SJCRH30 (cell line): ENCODE data around the gene SPRED2. TPM values are rescaled to one million over a fixed set of nuclear protein-coding genes. Genes with fewer than 3 reads are reported as not detected.
"Not testable (repeated sequence)": the region's sequence is repeated elsewhere in the genome, so short reads cannot be mapped to it uniquely, and the experiment has no call there.

Source experiments
- DNase-seq, 2 experiments: peaks; one replicate each; pipeline ENCODE4 v3.0.0-alpha.2; 2015 to 2020
- H3K27ac ChIP-seq: fragments of 250-450 bp; sonication (Bioruptor Pico); 2 replicates; pipeline ENCODE4 v1.5.1; 2020; ENCODE audit warnings: mild to moderate bottlenecking, moderate library complexity
- H3K27me3 ChIP-seq: fragments of 250-450 bp; sonication (Bioruptor Pico); 2 replicates; pipeline ENCODE4 v1.5.1; 2020; ENCODE audit warnings: mild to moderate bottlenecking, moderate library complexity
- H3K36me3 ChIP-seq: fragments of 250-450 bp; sonication (Bioruptor Pico); 2 replicates; pipeline ENCODE4 v1.5.1; 2020; ENCODE audit warnings: mild to moderate bottlenecking, moderate library complexity
- H3K4me1 ChIP-seq: fragments of 250-450 bp; sonication (Bioruptor Pico); 2 replicates; pipeline ENCODE4 v1.5.1; 2020; ENCODE audit warnings: mild to moderate bottlenecking, moderate library complexity
- H3K4me3 ChIP-seq: fragments of 250-450 bp; sonication (Bioruptor Pico); 2 replicates; pipeline ENCODE4 v1.5.1; 2020; ENCODE audit warnings: mild to moderate bottlenecking, moderate library complexity
- H3K9me3 ChIP-seq: fragments of 250-450 bp; sonication (Bioruptor Pico); replicated peaks from 2 replicates; pipeline ENCODE4 v1.5.1; 2020; ENCODE audit warnings: mild to moderate bottlenecking, moderate library complexity
- total RNA-seq: library from RNA; depleted of rRNA; stranded (reverse); fragments of >200 nt; shearing (Covaris generic); gene quantifications from 2 replicates; pipeline ENCODE4 v1.2.3, GENCODE V29; 2014

SPRED2 gene
- total RNA-seq, 1 experiment from 2014 or later = 20.8 TPM

DNA sequence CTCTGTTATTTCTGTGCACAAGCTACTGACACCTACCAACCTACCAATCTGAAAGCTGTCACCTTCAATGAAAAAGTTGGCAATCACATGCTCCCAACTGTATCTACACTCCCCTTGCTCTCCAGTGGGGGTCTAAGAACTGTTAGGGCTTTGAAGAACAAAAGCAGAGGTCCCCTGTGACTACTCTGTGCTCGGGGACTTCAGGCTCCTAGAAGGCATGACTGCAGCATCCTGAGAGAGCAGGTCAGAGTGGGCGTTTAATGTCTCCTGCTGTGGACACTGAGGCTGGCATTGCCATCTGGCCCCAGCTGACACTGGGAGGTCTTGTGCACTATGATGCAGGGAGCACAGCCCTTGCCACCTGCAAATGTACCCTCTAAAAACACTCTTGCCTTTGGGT lies 111.5 kb downstream of the SPRED2 start:
- peaks cover 10% of the 10 kb centered on the region for H3K4me1 ChIP-seq
- H3K36me3 ChIP-seq = peaks cover 15% of the 10 kb centered on the region
- no peak overlapping the region for H3K4me3 ChIP-seq
- H3K27me3 ChIP-seq = no peaks in the 10 kb centered on the region
- H3K27ac ChIP-seq = peak overlapping the region; percentile 27; the same call in 1 of the 2 replicates
- DNase-seq = no peak
- H3K9me3 ChIP-seq = no peaks in the 10 kb centered on the region

DNA sequence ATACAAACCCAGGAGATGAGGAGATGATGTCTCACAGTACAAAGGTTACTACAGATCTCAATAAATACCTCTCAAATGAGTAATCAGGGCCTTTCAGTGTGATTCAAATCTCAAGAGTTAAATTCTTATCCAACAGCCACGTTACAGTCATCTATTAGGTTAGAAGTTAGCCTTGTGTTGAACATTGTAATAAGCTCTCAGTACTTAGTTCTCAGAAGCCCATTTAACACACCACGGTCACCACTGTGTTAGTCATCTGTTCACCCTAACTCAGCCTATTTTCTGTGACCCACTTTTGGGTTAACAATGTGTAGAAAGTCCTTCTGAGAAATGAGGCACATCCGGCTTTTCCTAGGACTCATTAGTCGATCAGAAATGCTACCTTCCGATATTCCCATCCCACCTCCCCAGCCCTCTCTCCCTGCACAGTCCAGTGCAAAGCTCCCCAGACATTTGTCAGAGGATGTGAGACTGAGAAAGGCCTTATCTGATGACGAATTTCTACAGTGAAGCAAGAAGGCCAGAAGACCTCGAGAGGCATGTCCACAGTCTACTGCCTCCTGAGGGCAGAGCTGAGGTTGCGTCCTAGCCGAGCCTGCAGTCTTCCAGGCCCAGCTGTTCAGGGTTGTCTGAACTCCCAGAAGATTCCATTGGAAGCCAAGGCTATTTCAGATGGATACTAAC lies 112.2 kb downstream of the SPRED2 start:
- H3K36me3 ChIP-seq = peaks cover 18% of the 10 kb centered on the region
- H3K4me1 ChIP-seq = peaks cover 10% of the 10 kb centered on the region
- H3K9me3 ChIP-seq = no peaks in the 10 kb centered on the region
- H3K4me3 ChIP-seq = no peak overlapping the region
- DNase-seq = peak; percentile 73 to 78
- no peak overlapping the region for H3K27ac ChIP-seq
- H3K27me3 ChIP-seq = no peaks in the 10 kb centered on the region

DNA sequence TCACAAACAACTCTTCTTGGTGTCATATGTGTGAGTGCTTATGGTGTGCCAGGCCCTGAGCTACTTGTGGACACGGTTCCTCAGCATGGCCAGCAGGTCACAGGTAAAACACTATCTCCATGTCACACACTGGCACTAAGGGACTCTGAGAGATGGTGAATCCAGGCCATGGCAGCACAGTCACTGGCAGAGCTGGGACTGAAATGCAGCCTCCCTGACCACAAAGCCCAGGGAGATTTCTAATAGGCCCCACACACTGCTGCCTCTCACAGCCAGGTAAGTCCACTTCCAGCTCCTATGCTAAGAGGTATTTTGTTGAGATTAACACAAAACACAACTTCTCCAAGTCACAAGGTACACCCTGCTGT lies 112.7 kb downstream of the SPRED2 start:
- H3K4me1 ChIP-seq = peaks cover 10% of the 10 kb centered on the region
- H3K27me3 ChIP-seq = no peaks in the 10 kb centered on the region
- DNase-seq = no peak
- peaks cover 22% of the 10 kb centered on the region for H3K36me3 ChIP-seq
- H3K27ac ChIP-seq = no peak overlapping the region
- no peak overlapping the region for H3K4me3 ChIP-seq
- H3K9me3 ChIP-seq = no peaks in the 10 kb centered on the region

DNA sequence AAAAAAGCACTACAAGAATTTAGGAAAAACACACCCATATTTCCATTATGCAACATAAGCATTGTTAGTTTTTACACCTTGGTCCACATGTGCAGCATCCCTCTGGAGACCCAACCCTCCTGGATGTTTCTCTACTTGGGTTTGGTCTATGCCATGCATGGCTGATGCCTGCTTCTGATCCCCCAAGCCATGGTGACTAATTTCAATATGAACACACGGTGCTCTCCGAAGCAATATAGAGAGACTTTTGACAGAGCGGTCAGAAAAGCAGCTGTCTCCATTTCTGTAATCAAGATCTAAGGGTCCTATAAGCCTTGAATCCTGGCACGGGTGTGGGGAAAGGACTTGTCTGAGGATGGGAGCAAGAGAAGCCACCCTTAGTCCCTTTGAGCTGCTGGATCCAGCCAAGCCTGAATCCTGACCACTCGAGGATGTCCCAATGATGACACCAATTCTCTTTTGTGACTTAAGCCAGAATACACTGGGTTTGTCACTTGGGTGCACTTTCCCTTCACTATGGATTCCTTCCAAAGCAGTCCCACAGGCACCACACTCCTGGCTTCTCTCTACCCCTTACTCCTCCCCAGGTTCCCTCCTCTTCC lies 113.2 kb downstream of the SPRED2 start:
- no peak overlapping the region for H3K27ac ChIP-seq

DNA sequence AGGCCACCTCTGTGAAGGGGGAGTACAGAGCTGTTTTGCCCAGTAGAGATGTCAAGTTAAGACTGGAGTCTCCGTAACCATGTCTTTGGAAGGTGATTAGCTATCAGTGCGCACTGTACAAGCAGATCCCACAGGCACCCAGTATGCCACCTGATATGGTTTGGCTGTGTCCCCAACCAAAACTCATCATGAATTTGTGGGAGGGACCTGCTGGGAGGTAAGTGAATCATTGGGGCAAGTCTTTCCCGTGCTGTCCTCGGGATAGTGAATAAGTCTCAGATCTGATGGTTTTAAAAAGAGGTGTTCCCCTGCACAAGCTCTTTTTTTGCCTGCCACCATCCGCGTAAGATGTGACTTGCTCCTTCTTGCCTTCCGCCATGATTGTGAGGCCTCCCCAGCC lies 114.6 kb downstream of the SPRED2 start:
- Histone ChIP-seq H3K27me3 (no peaks in the 10 kb centered on the region), H3K27ac (no peak overlapping the region), H3K4me1 (peaks cover 10% of the 10 kb centered on the region), H3K9me3 (no peaks in the 10 kb centered on the region), H3K4me3 (no peak overlapping the region), H3K36me3 (peaks cover 38% of the 10 kb centered on the region)
- no peak for DNase-seq

More for the DNA sequence above, 113.2 kb downstream of the SPRED2 start:
- DNase-seq = no peak
- Histone ChIP-seq H3K9me3 (no peaks in the 10 kb centered on the region), H3K4me1 (peaks cover 10% of the 10 kb centered on the region), H3K27me3 (no peaks in the 10 kb centered on the region), H3K36me3 (peaks cover 25% of the 10 kb centered on the region), H3K4me3 (no peak overlapping the region)

DNA sequence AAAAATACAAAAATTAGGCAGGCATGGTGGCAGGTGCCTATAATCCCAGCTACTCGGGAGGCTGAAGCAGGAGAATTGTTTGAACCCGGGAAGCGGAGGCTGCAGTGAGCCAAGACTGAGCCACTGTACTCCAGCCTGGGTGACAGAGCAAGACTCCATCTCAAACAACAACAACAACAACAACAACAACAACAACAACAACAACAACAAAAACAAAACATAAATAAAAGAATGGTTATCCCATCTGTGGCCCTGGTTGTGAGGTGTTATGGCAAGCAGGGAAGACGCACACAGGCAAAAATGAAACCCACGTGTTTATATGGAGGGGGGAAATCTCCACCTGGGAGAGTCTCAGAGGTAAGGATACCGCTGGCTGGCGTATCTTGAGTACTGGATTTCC lies 115.0 kb downstream of the SPRED2 start:
- DNase-seq, H3K4me3 ChIP-seq, H3K27ac ChIP-seq, H3K27me3 ChIP-seq, H3K4me1 ChIP-seq, H3K9me3 ChIP-seq: not testable (repeated sequence)
- H3K36me3 ChIP-seq = peaks cover 43% of the 10 kb centered on the region

DNA sequence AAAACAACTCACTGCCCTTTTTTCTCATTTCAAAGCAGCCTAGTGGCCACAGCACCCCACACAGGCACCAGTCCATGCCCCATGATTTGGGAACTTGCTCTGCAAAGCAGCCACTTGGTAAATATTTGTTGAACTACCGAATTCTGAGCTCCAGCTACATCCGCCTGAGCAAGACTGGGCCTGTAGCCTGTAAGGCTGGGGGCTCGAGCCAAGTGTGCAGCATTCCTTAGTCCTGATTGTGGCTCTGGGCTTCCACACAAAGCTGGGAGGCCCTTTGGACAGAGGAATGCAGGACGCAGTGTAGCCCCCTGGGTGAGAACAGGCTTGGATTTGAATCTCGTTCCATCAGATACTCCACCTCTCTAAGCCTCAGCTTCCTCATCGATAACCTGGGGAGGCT lies 116.3 kb downstream of the SPRED2 start:
- Histone ChIP-seq H3K9me3 (no peaks in the 10 kb centered on the region), H3K36me3 (peaks cover 51% of the 10 kb centered on the region), H3K4me1 (peaks cover 10% of the 10 kb centered on the region), H3K27ac (no peak overlapping the region), H3K4me3 (no peak overlapping the region), H3K27me3 (no peaks in the 10 kb centered on the region)
- DNase-seq = no peak

DNA sequence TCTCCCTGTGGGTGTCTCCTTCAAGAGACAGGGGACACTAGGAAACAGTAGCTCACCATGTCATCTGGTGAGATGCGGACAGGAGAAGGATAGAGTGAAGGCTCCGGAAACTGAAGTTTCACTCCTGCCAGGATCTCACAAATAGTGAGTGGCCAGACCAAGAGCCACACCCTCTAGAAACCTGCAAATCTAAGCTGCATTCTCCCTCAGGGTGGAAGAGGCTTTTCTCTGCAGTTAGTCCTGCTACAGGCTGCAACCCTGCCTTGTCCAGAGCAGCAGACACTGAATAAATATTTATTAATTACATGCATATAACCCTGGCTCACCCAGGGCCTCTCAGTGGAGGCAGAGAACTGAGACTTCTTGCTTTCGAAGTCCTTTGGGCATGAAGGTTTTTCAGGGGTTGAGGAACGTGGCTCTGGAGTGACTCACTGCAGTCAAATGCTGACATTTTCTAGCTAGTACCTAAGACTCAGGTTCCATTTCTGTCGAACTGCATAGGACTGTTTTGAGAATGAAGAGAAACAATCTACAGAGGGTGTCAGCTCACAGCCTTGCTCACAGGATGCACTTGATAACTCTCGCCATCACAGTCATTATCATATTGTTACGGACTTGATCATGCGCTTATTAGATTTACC lies 117.5 kb downstream of the SPRED2 start:
- no peaks in the 10 kb centered on the region for H3K27me3 ChIP-seq
- H3K27ac ChIP-seq = no peak overlapping the region
- no peaks in the 10 kb centered on the region for H3K9me3 ChIP-seq
- no peak overlapping the region for H3K4me3 ChIP-seq
- H3K36me3 ChIP-seq = peaks cover 51% of the 10 kb centered on the region
- peaks cover under 1% of the 10 kb centered on the region; the same call in 1 of the 2 replicates for H3K4me1 ChIP-seq
- no peak for DNase-seq

DNA sequence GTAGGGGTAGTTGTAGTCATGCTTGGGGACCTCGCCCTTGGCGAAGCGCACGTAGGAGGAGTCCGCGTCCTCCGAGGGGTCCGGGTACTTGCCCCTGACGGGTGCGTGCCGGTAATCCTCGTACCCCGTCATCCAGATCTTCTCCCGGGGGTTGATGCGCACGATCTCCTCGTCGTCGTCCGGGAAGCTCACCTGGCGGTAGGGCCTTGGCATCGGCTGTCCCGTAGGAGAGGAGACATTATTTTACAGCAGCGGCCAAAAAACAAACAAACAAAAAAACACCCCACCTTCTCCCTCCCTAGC lies 118.5 kb downstream of the SPRED2 start:
- Histone ChIP-seq H3K4me1 (no peaks in the 10 kb centered on the region; the same call in 1 of the 2 replicates), H3K27me3 (no peaks in the 10 kb centered on the region), H3K9me3 (no peaks in the 10 kb centered on the region), H3K4me3 (no peak overlapping the region), H3K27ac (no peak overlapping the region), H3K36me3 (peaks cover 53% of the 10 kb centered on the region)
- DNase-seq = no peak

DNA sequence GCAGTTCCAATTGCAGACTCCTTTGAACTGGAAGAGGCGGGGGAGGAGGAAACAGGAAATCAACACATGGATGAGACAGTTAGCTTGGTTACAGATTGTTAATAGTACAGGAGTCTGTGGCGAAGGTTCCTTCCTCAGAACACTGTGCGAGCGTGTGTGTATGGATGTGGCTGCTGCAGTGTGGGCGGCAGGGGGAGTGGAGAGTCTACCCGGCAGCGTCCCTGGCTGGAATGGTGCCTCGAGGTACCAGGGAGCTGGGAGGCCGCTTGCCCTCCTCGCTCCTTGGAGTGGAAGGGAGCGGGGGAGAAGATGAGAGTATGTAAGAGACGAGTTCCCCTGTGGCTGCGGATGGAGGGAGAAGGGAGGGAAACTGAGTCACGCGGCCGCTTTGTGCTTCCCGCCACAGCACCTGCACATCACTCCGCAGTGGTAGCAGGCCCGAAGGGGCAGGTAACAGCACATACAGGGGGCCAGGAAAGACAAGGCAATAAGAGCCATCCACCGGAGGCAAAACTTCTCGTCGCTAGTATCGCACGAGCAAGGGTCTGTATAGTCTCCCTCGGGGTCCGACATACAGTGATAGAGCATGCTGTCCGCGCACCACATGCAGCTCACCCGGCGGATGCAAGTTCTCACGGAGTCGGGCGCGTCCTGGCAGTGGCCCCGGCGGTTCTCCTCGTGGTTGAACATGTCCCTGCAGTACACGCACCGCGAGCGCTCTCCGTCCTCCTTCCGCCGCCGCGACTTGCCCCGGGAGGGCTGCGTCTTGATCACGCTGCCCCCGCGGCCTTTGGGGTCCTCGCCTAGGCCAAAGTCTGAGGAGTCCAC lies 119.1 kb downstream of the SPRED2 start:
- Histone ChIP-seq H3K27ac (no peak overlapping the region), H3K9me3 (no peaks in the 10 kb centered on the region), H3K27me3 (no peaks in the 10 kb centered on the region), H3K36me3 (peaks cover 55% of the 10 kb centered on the region), H3K4me1 (no peaks in the 10 kb centered on the region; the same call in 1 of the 2 replicates), H3K4me3 (no peak overlapping the region)
- DNase-seq = no peak

DNA sequence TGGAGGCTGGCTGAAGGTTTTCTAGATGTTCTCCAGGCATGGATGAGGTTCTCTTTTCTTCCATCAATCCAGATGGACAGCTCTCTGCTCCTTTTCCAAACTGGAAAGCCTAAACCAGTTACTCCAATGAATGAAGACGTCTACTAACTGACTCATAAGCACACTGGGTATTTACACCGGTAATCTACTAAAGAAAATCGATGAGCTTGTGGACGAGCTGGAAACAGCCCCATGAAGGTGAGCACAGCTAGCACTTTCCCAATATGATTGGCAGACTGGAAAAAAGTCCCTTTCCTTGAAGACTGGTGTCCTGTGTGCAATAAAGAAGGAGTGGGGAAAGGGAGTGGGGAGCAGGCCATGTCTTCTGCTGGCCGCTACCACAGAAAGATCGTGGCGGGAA lies 120.8 kb downstream of the SPRED2 start:
- Histone ChIP-seq H3K9me3 (no peaks in the 10 kb centered on the region), H3K4me3 (no peak overlapping the region), H3K27me3 (no peaks in the 10 kb centered on the region), H3K27ac (no peak overlapping the region), H3K36me3 (peaks cover 55% of the 10 kb centered on the region), H3K4me1 (no peaks in the 10 kb centered on the region; the same call in 1 of the 2 replicates)
- DNase-seq = no peak

DNA sequence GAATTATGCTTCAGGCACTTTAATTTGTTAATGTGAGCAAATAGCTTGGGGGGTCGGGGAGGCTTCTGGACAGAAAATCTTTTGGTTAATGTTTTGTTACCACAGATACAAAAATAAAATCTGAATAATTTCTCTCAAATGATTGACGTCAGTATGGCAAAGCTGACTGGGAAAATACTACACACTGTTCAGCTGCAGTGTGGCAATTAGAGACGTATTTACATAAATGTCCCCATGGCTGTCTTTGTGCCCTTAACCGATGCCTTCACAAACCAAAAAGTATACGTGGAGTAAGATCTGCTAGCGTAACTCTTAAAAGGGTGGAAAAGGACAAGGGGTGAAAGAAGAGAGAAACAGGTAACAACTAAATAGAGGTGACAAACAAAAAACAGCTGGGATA lies 121.3 kb downstream of the SPRED2 start:
- Histone ChIP-seq H3K9me3 (no peaks in the 10 kb centered on the region), H3K27me3 (no peaks in the 10 kb centered on the region), H3K36me3 (peaks cover 54% of the 10 kb centered on the region), H3K4me1 (no peaks in the 10 kb centered on the region; the same call in 1 of the 2 replicates), H3K4me3 (no peak overlapping the region), H3K27ac (no peak overlapping the region)
- DNase-seq = no peak

DNA sequence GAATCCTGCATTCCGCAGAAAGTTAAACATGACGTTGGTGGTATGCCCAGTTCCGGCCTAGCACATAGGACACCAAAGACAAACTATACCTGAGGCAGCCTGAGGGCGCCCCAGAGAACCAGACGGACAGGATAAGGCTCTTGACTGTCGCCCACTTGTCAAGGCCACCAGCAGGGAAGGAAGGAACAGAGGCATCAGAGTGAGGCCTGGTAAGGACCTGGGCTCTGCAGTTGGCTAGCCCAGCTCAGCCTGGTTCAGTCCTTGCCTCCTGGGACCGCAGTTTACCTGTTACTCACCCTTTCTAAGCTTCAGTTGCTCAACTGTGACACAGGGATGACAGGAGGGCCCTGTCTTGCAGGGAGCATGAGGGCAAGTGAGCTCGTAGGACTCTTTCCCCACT lies 122.7 kb downstream of the SPRED2 start:
- H3K27ac ChIP-seq = no peak overlapping the region
- H3K9me3 ChIP-seq = no peaks in the 10 kb centered on the region
- no peak for DNase-seq
- H3K4me1 ChIP-seq = no peaks in the 10 kb centered on the region; the same call in 1 of the 2 replicates
- no peak overlapping the region for H3K4me3 ChIP-seq
- H3K36me3 ChIP-seq = peaks cover 42% of the 10 kb centered on the region
- H3K27me3 ChIP-seq = no peaks in the 10 kb centered on the region

DNA sequence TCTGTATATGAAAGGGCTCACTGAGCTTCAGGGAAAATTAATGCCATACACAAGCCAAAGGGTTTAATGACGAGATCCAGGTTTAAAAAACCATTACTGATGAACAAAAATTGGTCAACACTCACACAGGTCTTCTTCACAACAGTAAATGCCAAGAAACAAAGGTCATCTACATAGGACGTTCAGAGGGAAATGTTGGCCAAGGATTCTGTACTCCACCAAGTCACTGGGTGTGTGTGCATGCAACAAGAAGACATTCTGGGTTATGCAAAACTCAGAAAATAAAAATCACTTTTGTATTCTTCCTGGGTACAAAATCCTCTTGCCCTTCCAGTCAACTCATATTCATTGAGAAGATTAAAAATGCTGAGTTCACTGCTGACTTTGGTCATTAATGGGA lies 126.5 kb downstream of the SPRED2 start:
- DNase-seq = no peak
- no peak overlapping the region for H3K27ac ChIP-seq
- H3K4me3 ChIP-seq = no peak overlapping the region
- no peaks in the 10 kb centered on the region for H3K9me3 ChIP-seq
- H3K36me3 ChIP-seq = 0 out of 2 replicates have a peak, but pooled peaks cover 10% of the 10 kb centered on the region
- peaks cover 11% of the 10 kb centered on the region for H3K4me1 ChIP-seq
- H3K27me3 ChIP-seq = no peaks in the 10 kb centered on the region
